ENCODE data around the gene PDE11A. TPM values are rescaled to one million over a fixed set of nuclear protein-coding genes. Genes with fewer than 3 reads are reported as not detected.

Gene PDE11A
- total and polyA plus RNA-seq, 12 donors: 0.26 to 2.9 (median 0.58) TPM

- TF ChIP-seq POLR2A (IDR thresholded peaks at IDR 0.05): no peak
- TF ChIP-seq, protein P1, sequence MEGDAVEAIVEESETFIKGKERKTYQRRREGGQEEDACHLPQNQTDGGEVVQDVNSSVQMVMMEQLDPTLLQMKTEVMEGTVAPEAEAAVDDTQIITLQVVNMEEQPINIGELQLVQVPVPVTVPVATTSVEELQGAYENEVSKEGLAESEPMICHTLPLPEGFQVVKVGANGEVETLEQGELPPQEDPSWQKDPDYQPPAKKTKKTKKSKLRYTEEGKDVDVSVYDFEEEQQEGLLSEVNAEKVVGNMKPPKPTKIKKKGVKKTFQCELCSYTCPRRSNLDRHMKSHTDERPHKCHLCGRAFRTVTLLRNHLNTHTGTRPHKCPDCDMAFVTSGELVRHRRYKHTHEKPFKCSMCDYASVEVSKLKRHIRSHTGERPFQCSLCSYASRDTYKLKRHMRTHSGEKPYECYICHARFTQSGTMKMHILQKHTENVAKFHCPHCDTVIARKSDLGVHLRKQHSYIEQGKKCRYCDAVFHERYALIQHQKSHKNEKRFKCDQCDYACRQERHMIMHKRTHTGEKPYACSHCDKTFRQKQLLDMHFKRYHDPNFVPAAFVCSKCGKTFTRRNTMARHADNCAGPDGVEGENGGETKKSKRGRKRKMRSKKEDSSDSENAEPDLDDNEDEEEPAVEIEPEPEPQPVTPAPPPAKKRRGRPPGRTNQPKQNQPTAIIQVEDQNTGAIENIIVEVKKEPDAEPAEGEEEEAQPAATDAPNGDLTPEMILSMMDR (IDR thresholded peaks at IDR 0.05): no peak
- Histone ChIP-seq H3K4me3 (no peak overlapping the region), H3K36me3 (replicated peaks in 1 of 2) (no peaks in the 10 kb centered on the region), H3K4me1 (replicated peaks in 1 of 2) (no peaks in the 10 kb centered on the region), H3K27ac (no peak overlapping the region), H3K9me3 (replicated peaks in 1 of 3) (no peaks in the 10 kb centered on the region), H3K27me3 (no peaks in the 10 kb centered on the region)
- 51 to 60% (median 56%) methylated on average over 5 of the region's 5 CpGs for WGBS, 4 donors
- intact Hi-C loops (cut with DNase I): no loop called here
- peak in 6 of 7 donors; percentile 18 to 56 (median 24) for DNase-seq
Observed at GRCh38 chr2:178008636-178009289, 63.8 kb downstream of the PDE11A start.

DNA sequence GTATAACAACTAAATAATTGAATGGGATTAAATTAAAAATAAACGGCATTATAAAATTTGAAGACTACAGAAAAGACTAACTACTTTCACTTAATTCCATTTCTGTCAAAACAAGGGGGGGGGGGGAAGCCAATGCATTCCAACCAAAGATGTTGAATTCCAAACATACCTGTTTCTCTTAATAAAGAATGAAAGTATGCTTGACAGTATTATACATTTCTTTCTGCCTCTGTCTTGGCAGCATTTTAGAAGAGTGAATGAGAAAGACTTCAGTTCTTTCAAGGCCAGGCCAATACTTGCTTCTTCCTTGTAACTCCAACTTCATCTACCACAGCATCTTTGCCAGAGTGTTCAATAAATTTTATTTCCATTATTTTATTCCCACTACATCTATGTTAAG lies 65.9 kb downstream of the PDE11A start:
- TF ChIP-seq, protein P1 (IDR thresholded peaks at IDR 0.05): no peak
- no peak for TF ChIP-seq POLR2A (IDR thresholded peaks at IDR 0.05)
- no peaks in the 10 kb centered on the region for H3K27me3 ChIP-seq
- intact Hi-C loops (cut with DNase I): no loop called here
- H3K4me1 ChIP-seq (replicated peaks in 1 of 2): no peaks in the 10 kb centered on the region
- no peak overlapping the region for H3K4me3 ChIP-seq
- no peak for DNase-seq
- H3K27ac ChIP-seq: no peak overlapping the region
- WGBS, 4 donors: 64 to 89% (median 84%) methylated on average over 1 of the region's 1 CpG
- H3K36me3 ChIP-seq (replicated peaks in 1 of 2): no peaks in the 10 kb centered on the region
- H3K9me3 ChIP-seq (replicated peaks in 1 of 3): no peaks in the 10 kb centered on the region

GRCh38 chr2:178005756-178006155 lies 66.8 kb downstream of the PDE11A start:
- no peak for DNase-seq
- Histone ChIP-seq H3K4me1 (replicated peaks in 1 of 2) (no peaks in the 10 kb centered on the region), H3K27ac (no peak overlapping the region), H3K4me3 (no peak overlapping the region), H3K36me3 (replicated peaks in 1 of 2) (no peaks in the 10 kb centered on the region), H3K9me3 (replicated peaks in 1 of 3) (no peaks in the 10 kb centered on the region), H3K27me3 (no peaks in the 10 kb centered on the region)
- TF ChIP-seq POLR2A (IDR thresholded peaks at IDR 0.05): no peak
- TF ChIP-seq, protein P1 (IDR thresholded peaks at IDR 0.05): no peak
- intact Hi-C loops (cut with DNase I): no loop called here

GRCh38 chr2:178002038-178002437 lies 70.5 kb downstream of the PDE11A start:
- intact Hi-C loops (cut with DNase I): no loop called here
- TF ChIP-seq POLR2A (IDR thresholded peaks at IDR 0.05): no peak
- TF ChIP-seq, protein P1 (IDR thresholded peaks at IDR 0.05): no peak
- H3K4me1 ChIP-seq (replicated peaks in 1 of 2): no peaks in the 10 kb centered on the region
- no peaks in the 10 kb centered on the region for H3K9me3 ChIP-seq (replicated peaks in 1 of 3)
- H3K27ac ChIP-seq: no peak overlapping the region
- H3K36me3 ChIP-seq (replicated peaks in 1 of 2): no peaks in the 10 kb centered on the region
- no peak overlapping the region for H3K4me3 ChIP-seq
- DNase-seq: no peak
- no peaks in the 10 kb centered on the region for H3K27me3 ChIP-seq

Data from adrenal gland (tissue), 12 donors.